ENCODE data around the gene MCC.
"Not testable (repeated sequence)": the region's sequence is repeated elsewhere in the genome, so short reads cannot be mapped to it uniquely, and the experiment has no call there.

Gene MCC

GRCh38 chr5:113427871-113428574, 60.2 kb downstream of the MCC start:
- no peak for TF ChIP-seq CTCF (IDR thresholded peaks at IDR 0.05; ENCODE audit: extremely low read depth, missing control alignments)
- DNase-seq (ENCODE audit: low spot score), result no peak

DNA sequence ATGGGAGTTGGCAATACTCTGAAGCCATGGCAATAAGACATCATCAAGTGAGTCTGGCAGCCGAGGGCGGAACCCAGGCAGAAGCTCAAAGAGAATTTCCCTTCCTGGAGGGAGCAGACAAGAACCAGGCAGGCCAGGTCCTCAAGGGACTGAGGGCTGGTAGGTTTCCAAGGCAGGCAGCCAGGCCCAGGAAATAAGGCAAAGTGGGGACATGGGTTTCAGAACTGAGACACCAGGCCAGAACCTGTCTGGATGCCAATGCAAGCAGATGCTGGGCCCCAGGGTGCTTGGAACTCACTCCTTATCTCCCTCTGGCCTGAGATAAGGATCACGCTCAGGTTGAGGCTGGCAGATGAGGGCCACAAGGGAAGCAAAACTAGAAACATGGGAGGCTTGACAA, 62.3 kb downstream of the MCC start:
- DNase-seq (ENCODE audit: low spot score), result no peak
- no peak for TF ChIP-seq CTCF (IDR thresholded peaks at IDR 0.05; ENCODE audit: extremely low read depth, missing control alignments)

DNA sequence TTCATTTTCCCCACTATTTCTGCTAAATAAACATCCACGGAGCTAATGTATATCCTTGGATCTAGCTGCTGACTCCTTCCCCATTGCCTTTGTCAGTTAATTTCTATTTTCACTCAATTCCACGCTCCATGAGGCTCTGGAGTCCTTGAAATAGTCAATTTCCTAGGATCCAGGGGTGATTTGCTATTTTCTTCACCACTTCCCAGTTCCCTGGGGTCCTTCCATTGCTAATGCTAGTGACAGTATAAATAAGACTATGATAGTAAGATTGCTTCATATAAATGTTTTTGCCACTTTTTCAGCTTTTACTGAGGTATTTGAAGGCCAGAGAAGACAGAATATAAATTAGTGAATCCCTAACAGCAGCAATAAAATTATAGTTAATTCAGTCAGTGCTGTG, 66.6 kb downstream of the MCC start:
- TF ChIP-seq CTCF (IDR thresholded peaks at IDR 0.05; ENCODE audit: extremely low read depth, missing control alignments), result no peak
- no peak for DNase-seq (ENCODE audit: low spot score)

DNA sequence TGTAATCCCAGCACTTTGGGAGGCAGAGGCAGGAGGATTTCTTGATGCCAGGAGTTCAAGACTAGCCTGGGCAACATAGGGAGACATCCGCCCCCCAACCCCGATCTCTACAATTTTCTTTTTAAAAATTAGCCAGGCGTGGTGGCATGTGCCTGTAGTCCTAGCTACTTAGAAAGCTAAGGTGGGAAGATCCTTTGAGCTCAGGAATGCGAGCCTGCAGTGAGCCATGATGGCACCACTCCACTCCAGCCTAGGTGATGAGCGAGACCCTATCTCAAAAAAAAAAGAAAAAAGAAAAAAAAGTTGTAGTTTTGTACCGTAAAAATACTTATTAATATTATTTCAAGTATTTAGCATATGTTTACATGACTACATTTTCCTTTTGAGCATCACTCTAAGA, 82.7 kb downstream of the MCC start:
- DNase-seq (ENCODE audit: low spot score), result no peak
- TF ChIP-seq CTCF (IDR thresholded peaks at IDR 0.05; ENCODE audit: extremely low read depth, missing control alignments), result no peak

GRCh38 chr5:113404269-113404668, 84.0 kb downstream of the MCC start:
- no peak for TF ChIP-seq CTCF (IDR thresholded peaks at IDR 0.05; ENCODE audit: extremely low read depth, missing control alignments)

GRCh38 chr5:113397986-113398385, 90.3 kb downstream of the MCC start:
- DNase-seq (ENCODE audit: low spot score), result not testable (repeated sequence)

More at GRCh38 chr5:113404269-113404668, 84.0 kb downstream of the MCC start:
- no peak for DNase-seq (ENCODE audit: low spot score)

GRCh38 chr5:113397046-113397445, 91.2 kb downstream of the MCC start:
- TF ChIP-seq CTCF (IDR thresholded peaks at IDR 0.05; ENCODE audit: extremely low read depth, missing control alignments), result no peak
- DNase-seq (ENCODE audit: low spot score), result no peak

- no peak for DNase-seq (ENCODE audit: low spot score)
- TF ChIP-seq CTCF (IDR thresholded peaks at IDR 0.05; ENCODE audit: extremely low read depth, missing control alignments), result no peak
Measured at GRCh38 chr5:113394658-113395057, 93.6 kb downstream of the MCC start.

Measured in GM20000 (cell line).